HG03139 (cell line): ENCODE results near the gene RAPH1.
"Not testable (repeated sequence)": the region's sequence is repeated elsewhere in the genome, so short reads cannot be mapped to it uniquely, and the experiment has no call there.

ENCODE experiments used
- ATAC-seq: cut with Tn5 transposase; IDR thresholded peaks from one replicate; pipeline ENCODE4 v1.9.1; 2021; ENCODE audit not compliant: unreplicated experiment

RAPH1 gene

DNA sequence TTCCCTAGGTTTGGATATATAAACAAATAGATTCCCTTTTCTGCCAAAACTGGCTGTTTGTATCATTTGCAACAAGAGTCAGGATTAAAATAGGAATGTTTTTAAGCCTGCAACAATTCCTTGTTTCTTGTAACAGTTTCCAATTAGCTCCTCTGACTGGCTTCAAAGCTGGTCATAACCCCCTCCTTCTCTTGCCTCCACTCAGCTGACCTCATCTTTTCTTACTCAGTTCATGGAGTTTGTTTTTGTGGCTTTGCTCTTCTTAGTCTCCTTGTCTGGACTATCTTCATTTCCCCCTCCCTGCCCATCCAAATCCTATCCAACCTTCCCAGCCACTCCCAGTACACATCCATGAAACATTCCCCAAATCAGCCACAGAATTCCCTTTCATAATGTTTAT is 14.3 kb upstream of the RAPH1 start:
- ATAC-seq, result no peak

DNA sequence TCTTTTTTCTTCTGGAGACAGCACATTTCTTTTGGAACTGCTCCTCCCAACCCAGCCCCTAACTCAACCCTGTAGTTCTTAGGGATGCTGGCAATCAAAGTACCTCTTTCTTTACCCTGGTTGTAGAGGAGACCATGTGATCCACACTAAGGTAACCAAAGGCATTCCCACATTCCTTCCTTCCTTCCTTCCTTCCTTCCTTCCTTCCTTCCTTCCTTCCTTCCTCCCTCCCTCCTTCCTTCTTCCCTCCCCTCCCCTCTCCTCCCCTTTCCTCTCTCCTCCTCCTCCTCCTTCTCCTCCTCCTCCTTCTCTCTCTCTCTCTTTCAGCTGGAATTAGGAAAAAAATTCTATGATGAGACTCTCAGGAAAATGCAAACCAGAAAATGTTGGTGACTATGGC is 13.8 kb upstream of the RAPH1 start:
- ATAC-seq, result no peak

DNA sequence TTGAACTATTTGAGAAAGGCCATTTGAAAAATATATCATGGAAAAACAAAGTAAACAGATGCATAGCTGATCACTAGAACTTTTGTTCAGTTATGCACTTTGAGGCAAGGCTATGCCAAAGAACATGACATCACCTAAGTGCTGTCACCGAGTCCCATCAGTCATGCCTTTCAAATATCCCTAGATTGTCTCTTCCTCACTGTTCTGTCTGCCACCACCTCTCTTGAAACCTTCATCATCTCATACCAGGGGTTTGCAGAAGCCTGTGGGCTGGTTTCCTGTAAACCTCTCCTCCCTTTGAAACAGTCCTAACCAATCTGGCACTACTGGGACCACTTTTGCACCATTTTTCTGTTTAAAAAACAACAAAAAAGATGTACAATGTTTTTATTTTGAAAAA is 12.3 kb upstream of the RAPH1 start:
- no peak for ATAC-seq

DNA sequence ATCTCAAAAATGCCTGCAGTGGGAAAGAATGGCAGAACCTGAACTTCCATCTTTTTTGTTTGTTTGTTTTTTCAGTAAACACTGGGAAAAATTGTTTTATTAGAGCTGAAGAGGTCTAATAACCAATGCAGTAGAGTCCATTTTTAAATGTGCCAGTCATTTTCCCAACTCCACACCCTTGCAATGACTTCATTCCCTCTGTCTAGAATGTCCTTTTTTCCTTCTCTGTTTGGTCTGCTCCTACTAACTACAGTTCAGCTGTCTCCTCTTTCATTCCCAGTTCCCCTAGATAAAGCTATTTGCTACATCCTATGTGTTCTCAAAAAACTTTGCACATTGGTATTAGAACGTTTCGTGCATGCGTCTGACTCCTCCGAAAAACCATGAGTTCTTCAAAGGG is 9.3 kb upstream of the RAPH1 start:
- no peak for ATAC-seq

DNA sequence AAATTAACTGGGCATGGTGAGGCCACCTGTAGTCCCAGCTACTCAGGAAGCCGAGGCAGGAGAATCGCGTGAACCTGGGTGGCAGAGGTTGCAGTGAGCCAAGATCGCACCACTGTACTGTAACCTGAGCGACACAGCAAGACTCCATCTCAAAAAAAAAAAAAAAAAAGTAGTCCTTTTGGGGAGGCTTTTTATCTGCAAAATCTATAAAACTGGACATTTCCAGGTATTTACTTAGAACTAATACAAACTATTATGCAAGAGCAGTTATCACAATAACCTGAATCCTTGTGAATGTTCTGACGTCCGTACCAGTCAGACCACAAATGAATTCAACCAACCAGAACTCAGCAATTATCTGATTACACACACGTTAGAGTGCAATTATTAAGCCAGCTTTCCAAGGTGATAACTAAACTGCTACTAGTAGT is 8.8 kb upstream of the RAPH1 start:
- ATAC-seq, result no peak

DNA sequence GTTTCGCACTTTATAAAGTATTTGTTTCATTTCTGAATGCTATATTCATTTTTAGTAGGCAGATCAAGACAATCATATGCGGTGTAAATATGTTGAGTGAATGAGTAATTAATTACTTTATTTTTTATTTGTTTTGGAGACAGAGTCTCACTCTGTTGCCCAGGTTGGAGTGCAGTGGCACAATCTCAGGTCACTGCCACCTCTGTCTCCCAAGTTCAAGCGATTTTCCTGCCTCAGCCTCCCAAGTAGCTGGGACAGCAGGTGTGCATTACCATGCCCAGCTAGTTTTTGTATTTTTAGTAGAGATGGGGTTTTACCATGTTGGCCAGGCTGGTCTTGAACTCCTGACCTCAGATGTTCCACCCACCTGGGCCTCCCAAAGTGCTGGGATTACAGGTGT is 5.5 kb upstream of the RAPH1 start:
- ATAC-seq, result not testable (repeated sequence)

DNA sequence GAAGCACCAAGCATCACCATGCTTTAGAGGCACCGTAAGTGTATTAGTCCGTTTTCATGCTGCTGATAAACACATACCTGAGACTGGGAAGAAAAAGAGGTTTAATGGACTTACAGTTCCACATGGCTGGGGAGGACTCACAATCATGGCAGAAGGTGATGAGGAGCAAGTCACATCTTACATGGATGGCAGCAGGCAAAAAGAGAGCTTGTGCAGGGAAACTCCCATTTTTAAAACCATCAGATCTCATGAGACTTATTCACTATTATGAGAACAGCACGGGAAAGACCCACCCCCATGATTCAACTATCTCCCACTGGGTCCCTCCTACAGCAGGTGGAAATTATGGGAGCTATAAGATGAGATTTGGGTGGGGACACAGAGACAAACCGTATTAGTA is 3.1 kb upstream of the RAPH1 start:
- not testable (repeated sequence) for ATAC-seq

DNA sequence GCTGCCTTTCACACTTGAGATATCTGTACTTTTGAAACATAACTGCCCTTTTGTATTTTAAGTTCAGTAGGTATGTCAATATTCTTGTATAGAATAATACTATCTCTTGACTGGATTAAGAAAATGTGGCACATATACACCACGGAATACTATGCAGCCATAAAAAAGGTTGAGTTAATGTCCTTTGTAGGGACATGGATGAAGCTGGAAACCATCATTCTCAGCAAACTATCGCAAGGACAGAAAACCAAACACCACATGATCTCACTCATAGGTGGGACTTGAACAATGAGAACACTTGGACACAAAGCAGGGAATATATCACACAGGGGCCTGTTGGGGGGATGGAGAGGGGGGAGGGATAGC is 1.5 kb upstream of the RAPH1 start:
- not testable (repeated sequence) for ATAC-seq

DNA sequence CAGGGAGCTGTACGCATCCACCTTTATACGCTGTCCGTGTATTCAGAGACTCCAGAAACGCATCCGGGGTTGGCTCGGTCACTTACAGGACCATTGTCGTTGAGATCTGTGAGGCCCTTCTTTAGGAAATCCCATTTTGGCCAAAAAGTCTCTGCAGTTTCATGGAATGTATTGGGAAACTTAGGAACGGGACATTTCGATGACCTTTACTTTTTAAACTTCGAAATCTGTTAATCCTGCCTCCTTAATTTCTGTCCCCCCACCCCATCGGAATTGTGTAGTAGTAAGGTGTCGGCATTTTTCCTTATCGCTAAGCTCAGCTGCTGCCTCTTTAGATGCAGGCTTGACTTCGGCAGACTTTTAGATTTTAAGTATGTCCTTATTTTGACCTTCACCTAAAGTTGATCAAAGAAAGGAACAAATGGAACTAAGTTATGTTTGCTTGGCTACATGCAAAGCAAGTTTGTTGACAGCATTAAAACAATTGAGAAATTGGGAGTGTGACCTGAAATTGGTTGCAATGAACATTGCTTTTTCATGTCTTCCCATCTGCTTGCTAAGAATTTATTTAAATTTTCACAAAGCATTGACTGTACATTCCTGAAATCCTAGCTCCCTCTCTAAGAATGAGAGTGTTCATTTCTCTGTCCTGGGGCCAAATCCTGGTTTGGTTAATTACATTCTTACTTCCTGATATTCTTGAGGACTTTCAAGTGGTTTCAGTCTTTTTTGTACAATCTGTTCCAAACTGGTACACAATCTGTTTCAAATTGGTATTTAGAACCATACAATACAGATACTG is 884 bp upstream of the RAPH1 start:
- no peak for ATAC-seq

DNA sequence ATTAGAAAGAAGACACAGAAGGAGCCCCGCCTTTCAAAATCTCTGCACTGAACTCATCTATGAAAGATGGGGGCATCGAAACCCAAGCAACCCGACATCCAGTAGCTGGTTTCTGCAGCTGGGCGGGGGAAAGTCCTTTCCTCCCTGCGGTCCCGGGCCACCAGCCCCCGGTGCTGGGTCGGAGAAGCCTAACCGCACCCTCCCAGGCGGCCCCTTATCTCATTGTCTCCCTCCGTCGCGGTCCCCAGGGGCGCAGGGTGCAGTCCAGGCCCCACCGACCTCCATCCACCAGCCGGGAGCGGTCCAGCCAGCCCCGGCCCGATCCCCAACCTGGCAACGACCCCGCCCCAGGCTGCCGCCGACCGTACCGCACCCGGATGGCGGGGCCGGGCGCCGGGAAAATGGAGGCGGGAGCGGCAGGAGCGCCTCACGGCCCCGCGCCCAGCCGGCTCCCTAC is 452 bp downstream of the RAPH1 start:
- ATAC-seq, result peak; percentile 25

DNA sequence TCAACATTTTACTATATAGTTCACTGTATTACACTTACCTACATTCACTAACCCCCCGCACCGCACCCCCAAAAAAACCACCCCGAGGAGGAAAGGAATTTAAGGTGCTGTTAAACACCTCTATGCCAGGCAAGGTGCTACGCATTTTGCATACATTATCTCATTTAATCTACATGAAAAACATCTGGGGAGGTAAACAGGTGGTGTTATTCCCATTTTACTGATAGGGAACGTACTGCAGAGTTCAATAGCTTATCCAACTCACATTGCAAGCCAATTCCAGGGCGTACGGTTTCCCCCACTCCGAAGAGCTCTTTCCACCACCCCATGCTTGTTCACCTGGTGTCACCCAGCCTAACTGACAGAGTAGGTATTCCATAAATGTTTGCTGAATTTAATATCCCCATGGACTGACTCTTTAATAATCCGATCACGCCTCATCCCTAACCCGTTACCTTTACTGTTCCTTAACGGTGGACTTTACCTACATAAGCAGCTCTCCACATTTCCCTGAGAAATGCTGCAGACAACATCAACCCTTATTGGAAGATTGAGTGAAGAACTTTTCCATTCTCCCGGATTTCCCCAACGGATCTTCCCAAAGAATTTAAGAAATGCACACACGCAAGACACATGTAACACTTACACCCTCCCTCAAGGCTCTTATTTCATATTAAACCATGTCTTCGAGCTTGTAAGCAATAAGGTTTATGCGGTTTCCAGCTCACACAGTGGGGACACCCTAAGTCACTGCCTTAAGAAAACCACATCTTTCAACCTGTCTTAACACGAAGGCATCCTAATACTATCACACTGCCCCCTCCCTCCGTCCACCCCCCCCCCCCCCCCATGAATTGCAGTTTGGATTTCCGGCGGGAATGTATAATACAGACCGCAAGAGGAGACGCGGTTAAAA is 1.2 kb downstream of the RAPH1 start:
- no peak for ATAC-seq

DNA sequence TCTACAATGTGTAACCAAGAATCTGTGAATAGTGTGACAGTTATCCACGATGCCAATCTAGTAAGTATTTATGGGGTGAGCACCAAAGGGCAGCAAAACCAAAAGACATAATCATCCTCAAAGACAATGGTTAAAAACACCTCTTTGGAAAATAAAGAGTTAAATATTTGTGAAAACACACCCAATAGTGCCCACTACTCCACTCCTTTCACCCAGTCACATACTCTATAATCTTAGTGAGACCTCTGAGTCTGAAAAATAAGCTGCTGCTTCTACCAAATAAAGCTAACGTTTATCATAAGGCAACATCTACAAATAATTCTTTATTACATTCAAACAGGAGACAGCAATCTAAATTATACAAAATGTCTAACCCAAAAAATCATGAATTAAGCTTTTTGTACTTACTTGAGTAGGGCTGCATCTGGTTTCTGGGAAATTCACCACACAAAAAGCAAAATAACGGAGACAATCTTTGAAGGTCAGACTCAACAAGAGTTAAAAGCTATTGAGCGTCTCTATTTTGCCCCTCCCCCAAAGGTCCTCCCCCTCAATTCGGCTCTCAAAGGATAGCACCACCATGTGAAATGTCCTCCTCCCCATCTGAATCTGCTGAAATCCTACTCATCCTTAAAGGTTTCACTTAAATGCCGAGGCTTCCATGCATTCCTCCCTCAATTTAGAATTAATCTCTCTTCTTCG is 2.0 kb downstream of the RAPH1 start:
- no peak for ATAC-seq

DNA sequence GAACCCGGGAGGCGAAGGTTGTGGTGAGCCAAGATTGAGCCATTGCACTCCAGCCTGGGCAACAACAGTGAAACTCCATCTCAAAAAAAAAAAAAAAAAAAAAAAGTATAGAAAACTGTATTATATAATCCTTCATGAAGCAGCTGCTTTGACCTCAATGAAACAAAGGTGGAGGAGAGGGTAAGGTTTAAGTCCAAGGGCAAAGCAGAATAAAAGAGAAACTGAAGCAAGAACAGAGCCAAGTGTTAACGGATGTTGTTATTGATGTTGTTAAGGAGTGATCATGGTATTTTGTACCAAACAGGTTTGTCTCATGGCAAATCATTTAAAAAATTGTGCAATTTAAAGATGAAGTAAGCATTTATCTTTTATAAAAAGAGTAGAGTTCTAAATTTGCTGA is 7.4 kb downstream of the RAPH1 start:
- ATAC-seq, result no peak

DNA sequence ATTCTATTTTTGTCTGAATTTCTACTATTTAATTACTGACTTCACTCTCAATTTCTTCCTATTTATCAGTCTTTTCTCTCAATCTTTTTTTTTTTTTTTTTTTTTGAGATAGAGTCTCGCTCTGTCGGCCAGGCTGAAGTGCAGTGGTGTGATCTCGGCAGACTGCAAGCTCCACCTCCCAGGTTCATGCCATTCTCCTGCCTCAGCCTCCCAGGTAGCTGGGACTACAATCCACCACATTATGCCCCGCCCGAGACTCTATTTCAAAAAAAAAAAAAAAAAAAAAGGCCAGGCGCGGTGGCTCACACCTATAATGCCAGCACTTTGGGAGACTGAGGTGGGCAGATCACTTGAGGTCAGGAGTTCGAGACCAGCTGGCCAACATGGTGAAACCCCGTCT is 21.8 kb downstream of the RAPH1 start:
- not testable (repeated sequence) for ATAC-seq

DNA sequence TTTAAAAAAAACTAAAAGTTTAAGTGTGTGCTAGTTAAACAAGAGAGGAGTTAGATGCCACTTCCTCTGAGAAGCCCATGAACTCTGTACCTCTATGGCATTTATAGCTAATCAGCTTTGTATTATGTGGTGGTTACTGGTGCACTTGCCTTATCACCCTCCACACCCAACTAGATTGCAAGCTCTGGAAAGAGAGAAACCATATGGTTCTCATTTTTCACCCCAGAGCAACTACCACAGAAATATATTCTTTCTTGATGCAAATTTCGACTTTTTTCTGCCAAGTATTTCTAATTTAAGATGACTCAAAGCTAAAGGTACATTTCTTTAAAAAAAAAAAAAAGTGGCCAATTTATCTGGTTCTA is 24.2 kb downstream of the RAPH1 start:
- no peak for ATAC-seq

DNA sequence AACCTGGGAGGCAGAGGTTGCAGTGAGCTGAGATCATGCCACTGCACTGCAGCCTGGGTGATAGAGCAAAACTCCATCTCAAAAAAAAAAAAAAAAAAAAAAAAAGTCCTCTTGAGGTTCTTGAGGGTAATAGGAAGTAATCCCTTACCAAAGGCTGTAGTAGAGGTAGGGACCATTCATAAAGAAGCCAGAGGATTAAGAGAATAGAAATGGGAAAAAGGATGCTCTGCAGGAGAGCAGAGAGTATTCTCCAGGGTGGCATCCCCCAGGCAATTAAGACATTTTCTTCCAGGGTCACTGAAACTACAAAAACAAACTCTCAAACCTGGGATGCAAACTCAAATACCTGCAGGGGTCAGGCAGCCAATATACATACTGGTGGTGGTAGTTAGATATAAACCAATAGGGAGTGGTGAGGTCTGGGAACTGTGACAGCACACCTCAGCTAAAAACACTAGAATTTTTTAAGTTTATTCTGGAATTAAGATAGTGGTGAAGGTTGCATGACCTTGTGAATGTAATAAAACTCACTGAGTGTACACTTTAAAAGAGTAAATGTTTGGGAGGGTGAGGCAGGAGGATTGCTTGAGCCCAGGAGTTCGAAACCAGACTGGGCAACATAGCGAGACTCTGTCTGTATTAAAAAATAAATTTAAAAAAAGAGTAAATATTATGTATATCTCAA is 24.7 kb downstream of the RAPH1 start:
- no peak for ATAC-seq

DNA sequence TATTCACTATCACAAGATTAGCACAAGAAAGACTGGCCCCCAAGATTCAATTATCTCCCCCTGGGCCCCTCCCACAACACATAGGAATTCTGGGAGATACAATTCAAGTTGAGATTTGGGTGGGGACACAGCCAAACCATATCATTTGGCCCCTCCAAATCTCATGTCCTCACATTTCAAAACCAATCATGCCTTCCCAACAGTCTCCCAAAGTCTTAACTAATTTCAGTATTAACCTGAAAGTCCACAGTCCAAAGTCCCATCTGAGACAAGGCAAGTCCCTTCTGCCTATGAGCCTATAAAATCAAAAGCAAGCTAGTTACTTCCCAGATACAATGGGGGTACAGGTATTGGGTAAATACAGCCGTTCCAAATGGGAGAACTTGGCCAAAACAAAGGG is 31.6 kb downstream of the RAPH1 start:
- not testable (repeated sequence) for ATAC-seq

DNA sequence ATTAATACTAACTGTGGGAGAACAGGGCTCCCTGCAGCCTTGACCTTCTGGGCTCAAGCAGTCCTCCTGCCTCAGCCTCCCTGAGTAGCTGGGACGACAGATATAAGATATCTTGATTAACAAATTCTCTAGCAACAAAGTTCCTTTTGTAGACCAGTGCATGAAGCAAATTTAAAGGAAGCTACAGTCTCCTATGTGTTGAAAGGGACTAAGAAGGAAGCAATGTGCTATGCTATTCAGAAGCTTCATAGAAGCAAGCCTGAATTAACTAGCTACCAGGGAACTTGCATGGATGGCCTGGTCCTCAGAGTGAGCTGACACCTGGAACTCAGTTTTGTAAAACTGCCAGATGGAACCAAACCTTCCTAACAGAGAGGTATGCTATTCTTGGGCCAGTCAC is 33.2 kb downstream of the RAPH1 start:
- no peak for ATAC-seq

DNA sequence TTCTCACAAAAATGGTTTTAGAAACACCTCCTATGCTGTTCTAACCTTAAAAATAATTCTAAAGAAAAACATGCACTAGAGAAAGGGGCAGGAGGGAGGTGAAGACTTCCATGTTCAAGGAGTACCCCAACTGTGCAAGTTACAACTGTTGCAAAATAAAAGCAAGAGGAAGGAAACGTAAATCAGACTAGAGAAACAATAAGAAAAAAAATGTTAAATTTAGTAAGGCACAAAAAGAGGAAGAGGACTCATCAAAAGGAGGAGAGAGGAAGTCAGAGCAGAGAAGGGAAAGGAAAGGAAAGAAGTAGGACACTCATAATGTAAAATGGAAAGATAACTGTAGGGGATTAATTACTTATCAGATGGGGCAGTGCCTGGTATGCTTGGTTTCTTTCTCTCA is 34.1 kb downstream of the RAPH1 start:
- no peak for ATAC-seq

DNA sequence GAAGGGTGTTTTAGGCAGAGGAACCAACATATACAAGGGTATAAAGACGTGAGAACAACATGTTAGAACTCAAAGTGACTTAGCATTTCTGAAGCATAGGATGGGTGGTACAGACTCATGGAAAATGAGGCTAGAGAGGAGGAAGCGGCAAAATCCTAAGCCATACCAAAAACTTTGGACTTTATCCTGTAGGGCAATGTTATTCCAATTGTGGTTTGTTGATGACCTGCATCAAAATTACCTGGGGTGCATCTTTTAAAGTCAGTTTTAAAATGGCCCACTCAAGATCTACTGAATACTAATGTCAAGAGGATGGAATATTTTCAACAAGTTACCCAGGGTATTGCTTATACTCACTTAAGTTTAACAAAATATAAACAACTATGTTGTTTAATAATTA is 34.8 kb downstream of the RAPH1 start:
- ATAC-seq, result no peak

DNA sequence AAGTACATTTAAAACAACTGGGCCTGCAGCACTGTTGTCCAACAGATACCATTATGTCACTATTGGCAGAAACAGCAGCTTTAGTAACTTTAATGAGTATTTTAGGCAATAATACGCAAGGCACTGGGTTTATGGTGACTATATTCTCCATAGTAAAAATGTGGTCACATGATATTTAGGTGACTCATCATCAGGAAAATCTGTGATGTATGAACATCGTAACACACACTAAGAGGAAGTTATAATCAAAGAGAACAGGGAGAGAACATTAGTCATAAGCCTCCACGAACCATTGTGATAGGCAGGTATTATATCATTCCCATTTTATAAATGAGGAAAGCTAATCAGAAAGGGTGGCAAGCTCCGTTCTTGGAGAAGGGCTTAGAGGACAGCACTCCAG is 36.9 kb downstream of the RAPH1 start:
- no peak for ATAC-seq
